ENCODE data around the gene S100A1. TPM values are rescaled to one million over a fixed set of nuclear protein-coding genes. Genes with fewer than 3 reads are reported as not detected.
A peak's percentile ranks its signal among the peaks of the same experiment; 100 is the strongest.

The S100A1 gene
- total and polyA plus RNA-seq, 2 of the 13 experiments (the other 11 are each of a cell fraction or from before 2014, with no cell fraction given) = 120 to 251 TPM

GRCh38 chr1:153670859-153671627 is 42.8 kb downstream of the S100A1 start, which contains the start of gene ILF2 (continued):
- TF ChIP-seq ZNF44 (CRISPR knock-in tag; IDR thresholded peaks at IDR 0.05) = peak; percentile 32; the same call in 1 of the 2 replicates
- TF ChIP-seq ZFYVE20 (CRISPR knock-in tag; IDR thresholded peaks at IDR 0.05; ENCODE audit: borderline replicate concordance, low read depth) = no peak
- peak; percentile 16; the same call in 1 of the 2 replicates for TF ChIP-seq TFDP1 (CRISPR knock-in tag; IDR thresholded peaks at IDR 0.05; ENCODE audit: borderline replicate concordance)
- TF ChIP-seq ZNF776 (CRISPR knock-in tag; IDR thresholded peaks at IDR 0.05) = no peak
- peak; percentile 42; the same call in 1 of the 2 replicates for TF ChIP-seq ESRRA (CRISPR knock-in tag; IDR thresholded peaks at IDR 0.05; ENCODE audit: low read depth)
- TF ChIP-seq HOMEZ (CRISPR knock-in tag; IDR thresholded peaks at IDR 0.05; ENCODE audit: low read depth) = peak; percentile 10; the same call in 1 of the 2 replicates
- TF ChIP-seq NCOR1 (IDR thresholded peaks at IDR 0.05; ENCODE audit: borderline replicate concordance, low read length) = 0 out of 2 replicates have a peak, but pooled peaks have one; percentile 46
- peak; percentile 65 for TF ChIP-seq CTCF (CRISPR knock-in tag; IDR thresholded peaks at IDR 0.05)
- TF ChIP-seq NR1H2 (CRISPR knock-in tag; IDR thresholded peaks at IDR 0.05; ENCODE audit: borderline replicate concordance, low read depth) = no peak
- peak; percentile 44; the same call in 1 of the 2 replicates for TF ChIP-seq ZNF788 (CRISPR knock-in tag; IDR thresholded peaks at IDR 0.05; ENCODE audit: borderline replicate concordance)
- no peak for TF ChIP-seq CSRNP2 (CRISPR knock-in tag; conservative IDR thresholded peaks at IDR 0.05; ENCODE audit: low read depth)
- TF ChIP-seq TGIF2 (CRISPR knock-in tag; IDR thresholded peaks at IDR 0.05) = peak; percentile 33; the same call in 1 of the 2 replicates
- TF ChIP-seq CCDC6 (CRISPR knock-in tag; IDR thresholded peaks at IDR 0.05) = peak; percentile 60; the same call in 1 of the 2 replicates
- TF ChIP-seq KAT8 (CRISPR knock-in tag; IDR thresholded peaks at IDR 0.05) = peak; percentile 77
- TF ChIP-seq POGZ (CRISPR knock-in tag; IDR thresholded peaks at IDR 0.05) = peak; percentile 89
- peak; percentile 61; the same call in 1 of the 2 replicates for TF ChIP-seq E2F1 (CRISPR knock-in tag; IDR thresholded peaks at IDR 0.05)
- TF ChIP-seq ISL2 (CRISPR knock-in tag; IDR thresholded peaks at IDR 0.05) = peak; percentile 34; the same call in 1 of the 2 replicates
- TF ChIP-seq TBX2 (CRISPR knock-in tag; IDR thresholded peaks at IDR 0.05; ENCODE audit: borderline replicate concordance) = peak; percentile 32; the same call in 1 of the 2 replicates
- peak; percentile 11; the same call in 1 of the 2 replicates for TF ChIP-seq ZNF430 (CRISPR knock-in tag; IDR thresholded peaks at IDR 0.05)
